ENCODE results near the gene VASH2. TPM values are rescaled to one million over a fixed set of nuclear protein-coding genes. Genes with fewer than 3 reads are reported as not detected.

The VASH2 gene
- total RNA-seq, 4 donors from 2014 or later: 0.38 to 1.5 (median 1.1) TPM; not detected in 1

- no peak for TF ChIP-seq CTCF (IDR thresholded peaks at IDR 0.05; ENCODE audit: low read depth)
Observed at GRCh38 chr1:212945463-212946160, 4.7 kb upstream of the VASH2 start.

GRCh38 chr1:212946872-212947271, 3.5 kb upstream of the VASH2 start:
- no peak for TF ChIP-seq CTCF (IDR thresholded peaks at IDR 0.05; ENCODE audit: low read depth)

GRCh38 chr1:212949771-212950170, 570 bp upstream of the VASH2 start:
- TF ChIP-seq CTCF (IDR thresholded peaks at IDR 0.05; ENCODE audit: low read depth): no peak

GRCh38 chr1:212951126-212951946, 995 bp downstream of the VASH2 start:
- no peak for TF ChIP-seq CTCF (IDR thresholded peaks at IDR 0.05; ENCODE audit: low read depth)

GRCh38 chr1:212951947-212952640, 1.8 kb downstream of the VASH2 start:
- TF ChIP-seq CTCF (IDR thresholded peaks at IDR 0.05; ENCODE audit: low read depth): no peak

GRCh38 chr1:212952641-212952976, 2.3 kb downstream of the VASH2 start:
- TF ChIP-seq CTCF (IDR thresholded peaks at IDR 0.05; ENCODE audit: low read depth): no peak

- no peak for TF ChIP-seq CTCF (IDR thresholded peaks at IDR 0.05; ENCODE audit: low read depth)
Observed at GRCh38 chr1:212953321-212953720, 3.0 kb downstream of the VASH2 start.

All from subcutaneous adipose tissue (tissue), 4 donors.